Spleen (tissue), 11 donors: ENCODE results near the gene CDK1. TPM values are rescaled to one million over a fixed set of nuclear protein-coding genes. Genes with fewer than 3 reads are reported as not detected.
"Not testable (repeated sequence)": the region's sequence is repeated elsewhere in the genome, so short reads cannot be mapped to it uniquely, and the experiment has no call there.

ENCODE experiments used
- DNase-seq: peaks from one replicate; pipeline ENCODE4 v3.0.0-alpha.2; 2020
- H3K27ac ChIP-seq, 8 donors: fragments of 200-600 bp; sonication (generic) in 7 of 8; 1 replicate in 4 of 8; 2 replicates in 4 of 8; pipeline versions ENCODE4 v1.5.0 to v1.8.0; 2016 to 2021; ENCODE audit warnings: inconsistent platforms in 4 of 8, mild to moderate bottlenecking in 4 of 8, moderate library complexity in 1 of 8
- H3K27me3 ChIP-seq, 7 donors: fragments of 200-600 bp; sonication (generic) in 6 of 7; replicated peaks in 1 of 7; 1 replicate in 4 of 7; 2 replicates in 3 of 7; pipeline versions ENCODE4 v1.5.0 to v1.8.0; 2016 to 2021; ENCODE audit warnings: inconsistent platforms in 3 of 7, mild to moderate bottlenecking in 1 of 7
- H3K36me3 ChIP-seq, 6 donors: fragments of 200-600 bp; sonication (generic) in 5 of 6; 1 replicate in 4 of 6; 2 replicates in 2 of 6; pipeline versions ENCODE4 v1.5.0 to v1.8.0; 2016 to 2021; ENCODE audit warnings: inconsistent platforms in 2 of 6
- H3K4me1 ChIP-seq, 6 donors: fragments of 200-600 bp; sonication (generic) in 5 of 6; 1 replicate in 3 of 6; 2 replicates in 3 of 6; pipeline versions ENCODE4 v1.5.0 to v1.8.0; 2016 to 2021; ENCODE audit warnings: inconsistent platforms in 3 of 6
- H3K4me3 ChIP-seq, 8 donors: fragments of 200-600 bp; sonication (generic) in 7 of 8; 1 replicate in 4 of 8; 2 replicates in 4 of 8; pipeline versions ENCODE4 v1.5.0 to v1.8.0; 2016 to 2021; ENCODE audit warnings: inconsistent platforms in 4 of 8, mild to moderate bottlenecking in 4 of 8, moderate library complexity in 2 of 8
- H3K9me3 ChIP-seq, 8 donors: fragments of 200-600 bp; sonication (generic) in 7 of 8; 1 replicate in 4 of 8; 2 replicates in 4 of 8; pipeline versions ENCODE4 v1.5.0 to v1.8.0; 2016 to 2021; ENCODE audit warnings: inconsistent platforms in 4 of 8
- POLR2A ChIP-seq, 3 donors: fragments of 450-650 bp; IDR thresholded peaks; one replicate each; pipeline ENCODE4 v1.5.1; 2017; ENCODE audit warnings: antibody characterized with exemption in 3 of 3, mild to moderate bottlenecking in 1 of 3
- POLR2AphosphoS5 ChIP-seq, 3 donors: sonication (generic); formaldehyde crosslinking; IDR thresholded peaks; one replicate each; pipeline ENCODE4 v1.5.1; 2017; ENCODE audit warnings: antibody characterized with exemption in 3 of 3
- WGBS, 5 donors: extraction: QIAGEN DNeasy Blood & Tissue Kit in 3 of 5; methylation state at CpG; one replicate each; pipeline versions ENCODE4 v1.1.5 to v1.1.7; 2013 to 2018; 5-methylcytosine and 5-hydroxymethylcytosine counted together
- intact Hi-C: fragments of 100-400 bp; cut with DNase I; formaldehyde crosslinking; loops from one replicate; pipeline ENCODE4 v1.15.0; 2023; ENCODE audit warnings: low total_unique reads
- polyA plus RNA-seq, 3 donors: library from polyadenylated mRNA; stranded (reverse); fragments of 200-250 nt; gene quantifications; one replicate each; pipeline ENCODE4 v1.2.1, GENCODE V29; 2013
- total RNA-seq, 7 donors: library from RNA; depleted of rRNA in 3 of 7; stranded (reverse); fragments of >200 nt in 3 of 7; fragmentation: NEBNext Ultra II Directional in 4 of 7; extraction: Animal tissue kit (Norgen Biotek cat#: 25700) in 4 of 7; gene quantifications; one replicate each; pipeline versions ENCODE4 v1.1.0 to v1.2.1, GENCODE V29; 2016 to 2021
- TF ChIP-seq, protein P1 (sequence below), 11 experiments: fragments of 200-600 bp in 7 of 11; fragments of 450-650 bp in 4 of 11; sonication (generic) in 4 of 11; IDR thresholded peaks in 8 of 11; conservative IDR thresholded peaks in 3 of 11; 1 replicate in 7 of 11; 2 replicates in 4 of 11; pipeline versions ENCODE4 v1.4.0 to v1.8.0; 2016 to 2021; ENCODE audit warnings: antibody characterized with exemption in 11 of 11, inconsistent platforms in 4 of 11, mild to moderate bottlenecking in 1 of 11
- donor health status: healthy with polysubstance abuse.
- donor health status: DM: no; HTN: no; CAD: no; lungs with moderate emphysema.
- donor health status: DM: no; HTN: no; CAD: no.
- donor health status: Bipolar disorder and iron deficiency.
- donor health status: healthy.
- donor health status: DM: no; HTN: no; CAD: no.
- donor health status: DM: yes; HTN: yes; CAD: no.

Gene CDK1
- total and polyA plus RNA-seq, 10 donors = 4.0 to 22.7 (median 9.6) TPM

DNA sequence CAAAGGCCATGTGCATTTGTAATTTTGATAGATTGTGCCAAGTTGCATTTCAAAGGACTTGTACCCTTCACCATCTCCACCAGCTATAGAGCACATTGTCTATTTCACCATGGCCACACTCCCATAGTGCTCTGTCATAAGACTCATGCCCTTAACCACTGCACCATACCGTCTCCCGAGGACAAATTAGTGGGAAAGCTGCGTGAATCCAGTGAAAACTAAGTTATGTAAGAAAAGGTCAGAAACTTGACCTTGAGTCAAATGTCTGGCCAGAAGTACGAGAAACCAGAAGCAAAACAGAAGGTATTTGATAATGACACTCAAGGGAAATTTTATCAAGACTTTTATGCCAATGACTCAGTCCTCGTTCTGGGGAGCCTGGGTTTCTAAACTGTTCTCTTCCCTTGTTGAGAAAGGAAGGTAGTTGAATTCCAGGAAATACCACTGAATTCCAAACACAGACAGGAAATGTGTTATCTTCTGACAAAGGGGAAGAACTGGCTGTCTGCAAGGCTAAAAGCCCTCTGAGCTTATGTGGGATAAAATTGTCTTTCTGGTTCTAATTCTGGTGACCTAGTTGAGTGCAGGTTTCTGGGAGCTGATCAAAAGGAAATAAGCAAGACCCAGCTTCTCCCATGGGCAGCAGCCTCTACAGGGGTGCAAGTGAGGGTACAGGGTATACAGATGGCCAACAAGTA is 49.7 kb downstream of the CDK1 start:
- intact Hi-C loops = no loop called here
- H3K27me3 ChIP-seq = no peaks in the 10 kb centered on the region
- TF ChIP-seq, protein P1, sequence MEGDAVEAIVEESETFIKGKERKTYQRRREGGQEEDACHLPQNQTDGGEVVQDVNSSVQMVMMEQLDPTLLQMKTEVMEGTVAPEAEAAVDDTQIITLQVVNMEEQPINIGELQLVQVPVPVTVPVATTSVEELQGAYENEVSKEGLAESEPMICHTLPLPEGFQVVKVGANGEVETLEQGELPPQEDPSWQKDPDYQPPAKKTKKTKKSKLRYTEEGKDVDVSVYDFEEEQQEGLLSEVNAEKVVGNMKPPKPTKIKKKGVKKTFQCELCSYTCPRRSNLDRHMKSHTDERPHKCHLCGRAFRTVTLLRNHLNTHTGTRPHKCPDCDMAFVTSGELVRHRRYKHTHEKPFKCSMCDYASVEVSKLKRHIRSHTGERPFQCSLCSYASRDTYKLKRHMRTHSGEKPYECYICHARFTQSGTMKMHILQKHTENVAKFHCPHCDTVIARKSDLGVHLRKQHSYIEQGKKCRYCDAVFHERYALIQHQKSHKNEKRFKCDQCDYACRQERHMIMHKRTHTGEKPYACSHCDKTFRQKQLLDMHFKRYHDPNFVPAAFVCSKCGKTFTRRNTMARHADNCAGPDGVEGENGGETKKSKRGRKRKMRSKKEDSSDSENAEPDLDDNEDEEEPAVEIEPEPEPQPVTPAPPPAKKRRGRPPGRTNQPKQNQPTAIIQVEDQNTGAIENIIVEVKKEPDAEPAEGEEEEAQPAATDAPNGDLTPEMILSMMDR (IDR thresholded peaks at IDR 0.05 in 8 of 11, conservative IDR thresholded peaks at IDR 0.05 in 3 of 11) = no peak
- peak in 1 of 3 donors; percentile 28 for TF ChIP-seq POLR2AphosphoS5 (IDR thresholded peaks at IDR 0.05)
- no peaks in the 10 kb centered on the region for H3K9me3 ChIP-seq
- H3K36me3 ChIP-seq = no peaks in the 10 kb centered on the region
- H3K27ac ChIP-seq = peak overlapping the region; percentile 16 to 77 (median 64)
- H3K4me1 ChIP-seq = peaks cover 4 to 18% (median 8%) of the 10 kb centered on the region in 6 donors
- WGBS, 5 donors = 38 to 50% (median 44%) methylated on average over 5 of the region's 5 CpGs
- no peak for DNase-seq
- no peak overlapping the region for H3K4me3 ChIP-seq

DNA sequence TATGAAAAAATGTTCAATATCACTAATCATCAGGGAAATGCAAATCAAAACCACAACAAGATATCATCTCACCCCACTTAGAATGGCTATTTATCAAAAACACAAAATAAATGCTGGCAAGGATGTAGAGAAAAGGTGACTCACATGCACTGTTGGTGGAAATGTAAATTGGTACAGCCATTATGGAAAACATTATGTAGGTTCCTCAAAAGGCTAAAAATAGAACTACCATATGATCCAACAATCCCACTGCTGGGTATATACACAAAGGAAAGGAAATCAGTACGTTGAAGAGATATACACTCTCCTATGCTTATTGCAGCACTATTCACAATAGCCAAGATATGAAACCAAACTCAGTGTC is 50.2 kb downstream of the CDK1 start:
- WGBS, 5 donors = 33 to 57% (median 45%) methylated on average over 1 of the region's 1 CpG
- no peak for TF ChIP-seq POLR2A (IDR thresholded peaks at IDR 0.05)
- no peak for TF ChIP-seq POLR2AphosphoS5 (IDR thresholded peaks at IDR 0.05)
- TF ChIP-seq, protein P1 (IDR thresholded peaks at IDR 0.05 in 8 of 11, conservative IDR thresholded peaks at IDR 0.05 in 3 of 11) = no peak
- no peak for DNase-seq
- Histone ChIP-seq H3K4me3 (no peak overlapping the region), H3K27ac (peak overlapping the region in 7 of 8 donors; percentile 47 to 77 (median 65)), H3K36me3 (no peaks in the 10 kb centered on the region), H3K4me1 (peaks cover 4 to 18% (median 8%) of the 10 kb centered on the region in 6 donors), H3K27me3 (no peaks in the 10 kb centered on the region), H3K9me3 (no peaks in the 10 kb centered on the region)
- intact Hi-C loops = no loop called here

DNA sequence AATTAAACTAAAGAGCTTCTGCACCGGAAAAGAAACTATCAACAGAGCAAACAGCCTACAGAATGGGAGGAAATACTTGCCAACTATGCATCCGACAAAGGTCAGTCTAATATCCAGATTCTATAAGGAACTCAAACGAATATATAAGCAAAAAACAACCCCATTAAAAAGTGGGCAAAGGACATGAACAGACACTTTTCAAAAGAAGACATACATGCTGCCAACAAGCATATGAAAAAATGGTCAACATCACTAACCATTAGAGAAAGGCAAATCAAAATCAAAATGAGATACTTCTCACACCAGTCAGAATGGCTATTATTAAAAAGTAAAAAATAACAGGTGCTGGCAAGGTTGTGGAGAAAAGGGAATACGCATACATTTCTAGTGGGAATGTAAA is 53.9 kb downstream of the CDK1 start:
- H3K27ac ChIP-seq, H3K36me3 ChIP-seq, H3K9me3 ChIP-seq, H3K27me3 ChIP-seq, DNase-seq, intact Hi-C loops, H3K4me3 ChIP-seq: not testable (repeated sequence)
- WGBS, 5 donors = 67 to 81% (median 72%) methylated on average over 4 of the region's 4 CpGs
- H3K4me1 ChIP-seq = peaks cover 4 to 18% (median 6%) of the 10 kb centered on the region in 6 donors

DNA sequence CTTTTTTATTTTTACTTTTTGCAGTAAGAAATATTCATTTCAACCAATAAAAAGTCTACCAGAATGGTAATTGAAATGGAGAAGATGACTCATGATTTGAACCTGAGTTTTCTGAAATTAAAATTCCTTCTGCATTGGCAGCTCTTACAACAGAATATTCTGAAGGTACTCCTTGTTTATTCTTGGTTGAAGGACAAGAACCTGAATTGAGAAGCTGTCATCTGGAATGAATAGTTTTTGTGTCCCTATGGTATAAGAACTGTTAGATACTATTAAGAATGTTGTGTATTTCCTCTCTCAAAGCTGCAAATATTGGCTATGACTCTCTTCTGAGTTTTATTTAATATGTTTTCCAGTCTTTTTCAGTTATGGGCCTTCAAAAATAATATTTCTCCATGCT is 56.1 kb downstream of the CDK1 start:
- no peak for TF ChIP-seq POLR2AphosphoS5 (IDR thresholded peaks at IDR 0.05)
- no peak for TF ChIP-seq POLR2A (IDR thresholded peaks at IDR 0.05)
- TF ChIP-seq, protein P1 (IDR thresholded peaks at IDR 0.05 in 8 of 11, conservative IDR thresholded peaks at IDR 0.05 in 3 of 11) = no peak
- no peaks in the 10 kb centered on the region for H3K27me3 ChIP-seq
- DNase-seq = no peak
- peaks cover 0 to 7% (median 0%) of the 10 kb centered on the region in 6 donors for H3K4me1 ChIP-seq
- H3K27ac ChIP-seq = no peak overlapping the region
- H3K4me3 ChIP-seq = no peak overlapping the region
- H3K9me3 ChIP-seq = no peaks in the 10 kb centered on the region
- no peaks in the 10 kb centered on the region for H3K36me3 ChIP-seq
- intact Hi-C loops = no loop called here
